Activated T-cell treated with anti-CD3 and anti-CD28 coated beads, Interleukin-2, amount 50 U/mL, for 72 hours (primary cell): ENCODE results near the gene ATF2. TPM values are rescaled to one million over a fixed set of nuclear protein-coding genes. Genes with fewer than 3 reads are reported as not detected.

ENCODE experiments used
- ATAC-seq, 2 donors: fragments of 150-1000 bp; cut with Tn5 transposase; replicated peaks in 1 of 2; 2 replicates each; pipeline ENCODE4 v1.10.0; 2021; ENCODE audit warnings: moderate library complexity in 2 of 2, mild to moderate bottlenecking in 1 of 2
- DNase-seq, 2 donors: peaks; one replicate each; pipeline ENCODE4 v3.0.0; 2021 to 2022; ENCODE audit warnings: mixed read lengths in 1 of 2
- H3K27ac Mint-ChIP-seq: one replicate; pipeline ENCODE4 v1.8.0; 2022; ENCODE audit warnings: mild to moderate bottlenecking, moderate library complexity, mixed read lengths
- H3K27me3 Mint-ChIP-seq: one replicate; pipeline ENCODE4 v1.8.0; 2022; ENCODE audit warnings: low read depth, mixed read lengths
- H3K36me3 Mint-ChIP-seq, 2 donors: one replicate each; pipeline ENCODE4 v1.8.0; 2022; ENCODE audit warnings: mixed read lengths in 2 of 2, mild to moderate bottlenecking in 1 of 2; ENCODE audit not compliant: insufficient read depth in 2 of 2
- H3K4me1 Mint-ChIP-seq: one replicate; pipeline ENCODE4 v1.8.0; 2022; ENCODE audit warnings: low read depth, mixed read lengths
- H3K4me3 Mint-ChIP-seq, 2 donors: one replicate each; pipeline ENCODE4 v1.8.0; 2022; ENCODE audit warnings: mild to moderate bottlenecking in 2 of 2, mixed read lengths in 2 of 2, moderate library complexity in 2 of 2
- H3K9me3 Mint-ChIP-seq, 2 donors: one replicate each; pipeline ENCODE4 v1.8.0; 2022; ENCODE audit warnings: mixed read lengths in 2 of 2
- total RNA-seq, 2 donors: library from RNA; stranded (reverse); gene quantifications; one replicate each; pipeline ENCODE4 v1.2.3, GENCODE V29; 2022

ATF2 gene
- total RNA-seq, 2 donors from 2014 or later, result 65.8 to 67.0 TPM

DNA sequence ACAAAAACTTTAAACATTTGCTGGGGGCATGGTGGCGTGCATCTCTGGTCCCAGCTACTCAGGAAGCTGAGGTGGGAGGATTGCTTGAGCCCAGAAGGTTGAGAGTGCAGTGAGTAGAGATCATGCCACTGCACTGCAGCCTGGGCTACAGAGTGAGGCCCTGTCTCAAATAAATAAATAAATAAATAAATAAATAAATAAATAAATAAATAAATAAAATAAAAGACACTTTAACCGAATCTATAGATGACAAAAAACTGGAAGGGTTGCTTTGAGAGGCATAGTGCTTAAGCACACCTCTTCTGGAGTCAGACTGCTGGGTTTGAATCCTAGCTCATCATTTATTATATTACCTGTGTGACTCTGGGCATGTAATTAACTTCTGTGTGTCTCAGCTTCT lies 141.6 kb downstream of the ATF2 start:
- ATAC-seq (no peak), DNase-seq (no peak)
- Mint-ChIP-seq H3K27me3 (no peaks in the 10 kb centered on the region), H3K36me3 (no peaks in the 10 kb centered on the region), H3K27ac (no peak overlapping the region), H3K9me3 (no peaks in the 10 kb centered on the region), H3K4me1 (no peaks in the 10 kb centered on the region), H3K4me3 (no peak overlapping the region)

DNA sequence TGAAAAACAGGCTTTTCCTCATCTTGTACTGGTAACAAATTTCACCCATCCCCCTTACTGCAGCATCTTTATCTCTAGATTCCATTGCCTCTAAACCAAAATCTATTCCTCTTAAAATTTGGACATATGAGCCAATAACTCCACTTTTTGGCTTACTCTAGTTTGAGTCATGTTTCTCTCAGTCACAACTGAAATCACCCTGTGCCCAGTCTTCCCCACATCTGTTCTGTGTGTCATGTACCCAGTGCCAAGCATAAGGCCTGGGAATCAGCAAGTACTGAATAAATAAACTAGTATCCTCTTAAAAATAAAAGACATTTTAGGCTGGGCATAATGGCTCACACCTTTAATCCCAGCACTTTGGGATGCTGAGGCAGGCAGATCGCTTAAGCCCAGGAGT lies 142.1 kb downstream of the ATF2 start:
- Mint-ChIP-seq H3K27me3 (no peaks in the 10 kb centered on the region), H3K4me3 (no peak overlapping the region), H3K9me3 (no peaks in the 10 kb centered on the region), H3K36me3 (no peaks in the 10 kb centered on the region), H3K27ac (no peak overlapping the region), H3K4me1 (no peaks in the 10 kb centered on the region)
- DNase-seq (no peak), ATAC-seq (no peak)

DNA sequence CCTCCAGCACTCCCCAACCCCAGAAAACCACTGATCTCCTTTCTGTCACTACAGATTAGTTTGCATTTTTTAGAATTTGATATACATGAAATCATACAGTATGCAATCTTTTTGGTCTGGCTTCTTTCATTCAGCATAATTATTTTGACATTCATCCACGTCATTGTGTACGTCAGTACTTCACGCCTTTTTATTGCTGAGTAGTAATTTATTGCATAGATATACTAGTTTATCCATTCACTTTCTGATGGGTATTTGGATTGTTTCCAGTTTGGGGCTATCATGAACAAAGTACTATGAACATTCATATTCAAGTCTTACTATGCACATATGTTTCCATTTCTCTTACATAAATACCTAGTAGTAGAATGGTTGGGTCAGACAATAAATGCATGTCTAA lies 142.8 kb downstream of the ATF2 start:
- ATAC-seq (no peak), DNase-seq (no peak)
- Mint-ChIP-seq H3K27ac (no peak overlapping the region), H3K4me3 (no peak overlapping the region), H3K36me3 (no peaks in the 10 kb centered on the region), H3K9me3 (no peaks in the 10 kb centered on the region), H3K27me3 (no peaks in the 10 kb centered on the region), H3K4me1 (no peaks in the 10 kb centered on the region)

DNA sequence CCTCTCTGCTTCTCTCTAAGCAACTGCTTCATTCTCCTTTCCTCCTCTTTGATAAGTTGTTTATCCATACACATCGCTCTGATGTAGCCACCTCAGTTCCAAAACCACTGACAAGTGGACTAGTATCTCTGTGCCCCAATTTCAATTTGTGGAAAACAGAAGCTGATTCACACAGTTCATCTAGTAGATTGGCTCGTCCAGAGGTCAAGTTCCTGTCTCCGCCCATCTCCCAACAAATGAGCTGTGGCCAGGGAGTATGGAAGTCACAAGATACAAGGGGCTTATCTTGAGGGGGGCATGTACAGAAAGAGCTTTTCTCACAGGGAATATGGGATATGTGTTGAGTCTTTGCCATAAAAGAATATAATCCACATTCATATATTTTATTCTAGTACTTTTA lies 145.1 kb downstream of the ATF2 start:
- DNase-seq, result no peak
- Mint-ChIP-seq H3K36me3 (no peaks in the 10 kb centered on the region), H3K4me3 (no peak overlapping the region), H3K4me1 (no peaks in the 10 kb centered on the region), H3K9me3 (no peaks in the 10 kb centered on the region), H3K27ac (no peak overlapping the region), H3K27me3 (no peaks in the 10 kb centered on the region)
- ATAC-seq, result no peak

Other genes starting within 250 kb of the ATF2 start
- 1 to 10 TPM; 5.1 to 5.3 TPM for gene CHN1, start 162.8 kb downstream of the ATF2 start, total RNA-seq
- gene ATP5MC3, start 13.5 kb upstream of the ATF2 start, total RNA-seq, result 100 to 1,000 TPM; 186 to 210 TPM